Renal cortical epithelial cell (primary cell): ENCODE measurements around the gene CXCL16. TPM values are rescaled to one million over a fixed set of nuclear protein-coding genes. Genes with fewer than 3 reads are reported as not detected.
A peak's percentile ranks its signal among the peaks of the same experiment; 100 is the strongest.

Experiments used
- DNase-seq: peaks from one replicate; pipeline ENCODE4 v3.0.0-alpha.2; 2011; ENCODE audit warnings: low read depth
- total RNA-seq: library from RNA; depleted of rRNA; stranded (reverse); fragments of >200 nt; gene quantifications from 2 replicates; pipeline ENCODE4 v1.2.3, GENCODE V29; 2014

The CXCL16 gene
- total RNA-seq, 1 donor from 2014 or later, result 36.2 TPM

GRCh38 chr17:4750606-4751005 is 10.9 kb upstream of the CXCL16 start:
- DNase-seq, result no peak

DNA sequence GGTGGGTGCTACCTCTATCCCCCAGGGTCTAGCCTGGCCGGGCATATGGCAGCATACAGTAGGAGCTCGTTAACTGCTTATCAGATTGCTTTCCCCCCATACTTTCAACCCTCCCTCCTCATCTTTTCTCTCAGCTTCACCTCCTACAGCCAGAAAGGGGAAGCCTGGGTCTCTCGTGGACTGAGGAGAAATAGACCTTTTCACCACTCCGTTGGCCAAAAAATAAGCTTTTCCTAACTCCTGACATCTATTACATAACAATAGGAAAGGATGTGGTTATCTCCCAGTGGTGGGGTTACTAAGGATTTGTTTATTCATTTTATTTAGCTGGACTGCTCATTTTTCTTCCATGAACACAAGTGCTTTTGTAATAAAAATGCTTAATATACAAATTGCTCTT is 9.0 kb upstream of the CXCL16 start:
- DNase-seq, result no peak

DNA sequence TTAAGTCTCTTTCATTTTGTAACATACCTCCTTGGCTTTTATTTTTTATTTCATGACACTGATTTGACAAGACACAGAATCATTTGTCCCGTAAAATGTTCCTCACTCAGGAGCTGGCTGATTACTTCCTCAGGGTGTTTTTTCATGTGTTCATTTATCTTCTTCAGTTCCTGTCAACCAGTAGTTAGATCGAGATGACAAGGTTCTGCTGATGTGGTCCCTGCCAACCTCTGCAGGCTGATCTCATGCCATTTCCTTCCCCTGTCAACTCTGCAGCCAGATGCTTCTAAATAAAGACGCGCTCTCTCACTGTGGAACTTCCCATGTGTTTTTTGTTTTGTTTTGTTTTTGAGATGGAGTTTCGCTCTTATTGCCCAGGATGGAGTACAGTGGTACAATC is 8.1 kb upstream of the CXCL16 start:
- DNase-seq, result no peak

- DNase-seq, result no peak
Measured at GRCh38 chr17:4744999-4745969, 5.6 kb upstream of the CXCL16 start.

DNA sequence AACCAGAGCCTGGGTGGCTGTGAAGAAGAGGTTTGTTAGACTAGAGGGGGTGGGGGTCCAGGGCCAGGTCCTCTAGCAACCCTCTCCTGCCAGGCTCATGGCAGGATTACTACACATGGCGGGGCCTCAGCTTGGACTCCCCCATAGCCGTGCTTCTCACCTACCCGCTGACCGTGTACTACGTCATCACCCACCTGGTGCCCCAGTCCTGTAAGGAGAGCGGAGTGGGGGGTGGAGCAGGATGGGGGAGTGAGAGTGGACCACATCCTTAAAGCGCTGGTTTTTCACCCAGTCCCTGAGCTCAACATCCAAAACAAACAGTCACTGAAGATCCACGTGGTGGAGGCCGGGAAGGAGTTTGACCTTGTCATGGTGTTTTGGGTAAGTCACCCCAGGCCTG is 4.2 kb upstream of the CXCL16 start:
- no peak for DNase-seq

DNA sequence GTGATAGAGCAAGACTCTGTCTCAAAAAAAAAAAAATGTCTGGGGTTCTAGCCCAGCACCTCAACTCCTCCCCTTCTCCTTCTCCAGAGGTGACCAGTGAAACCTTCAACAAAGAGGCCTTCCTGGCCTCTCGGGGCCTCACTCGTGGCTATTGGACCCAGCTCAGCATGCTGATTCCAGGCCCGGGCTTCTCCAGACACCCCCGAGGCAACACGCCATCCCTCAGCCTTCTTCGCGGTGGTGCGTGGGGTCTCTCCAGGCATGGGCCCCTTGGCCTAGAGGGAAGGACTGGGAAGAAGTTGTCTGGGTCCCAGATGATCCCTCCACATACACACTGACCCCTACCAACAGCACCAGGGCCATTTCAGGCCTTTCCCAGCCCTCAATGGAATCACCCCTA is 3.5 kb upstream of the CXCL16 start:
- DNase-seq, result no peak

DNA sequence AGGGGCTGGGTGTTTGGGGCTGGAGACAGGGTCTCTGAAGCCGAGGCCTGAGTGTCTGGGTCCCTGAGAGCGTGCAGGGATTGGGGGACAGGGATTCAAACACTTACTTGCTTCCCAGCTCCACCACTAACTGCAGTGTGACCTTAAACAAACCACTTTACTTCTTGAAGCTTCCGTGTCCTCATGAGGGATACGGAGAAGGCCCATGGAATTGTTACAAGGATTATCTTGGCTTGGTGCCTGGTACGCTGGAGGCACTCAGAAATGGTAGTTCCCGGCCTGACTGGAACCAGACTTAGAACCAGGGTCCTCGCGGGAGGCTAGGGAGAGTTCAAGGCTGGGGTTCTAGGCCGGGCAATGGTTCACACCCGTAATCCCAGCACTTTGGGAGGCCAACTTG is 2.9 kb upstream of the CXCL16 start:
- DNase-seq, result no peak

DNA sequence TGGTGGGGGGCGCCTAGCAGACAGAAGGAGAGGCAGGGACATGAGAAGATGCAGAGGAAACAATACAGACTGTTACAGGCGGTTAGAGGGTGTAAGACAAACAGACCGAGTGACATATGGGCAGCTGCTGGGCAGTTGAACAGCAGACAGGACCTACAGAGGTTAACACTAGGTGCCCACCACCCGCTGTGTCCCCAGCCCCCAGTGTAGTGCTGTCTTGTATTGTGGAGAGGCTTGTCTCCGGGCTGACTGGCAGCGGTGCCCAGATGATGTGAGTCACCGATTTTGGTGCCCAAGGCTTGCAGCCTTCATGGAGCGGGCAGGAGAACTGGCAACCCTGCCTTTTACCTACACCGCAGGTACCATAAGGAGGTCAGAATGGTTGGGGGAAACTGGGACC is 2.4 kb upstream of the CXCL16 start:
- DNase-seq, result no peak

- no peak for DNase-seq
Measured at GRCh38 chr17:4741544-4741943, 1.8 kb upstream of the CXCL16 start.

GRCh38 chr17:4740584-4740983 is 856 bp upstream of the CXCL16 start:
- DNase-seq, result no peak

- no peak for DNase-seq
Measured at GRCh38 chr17:4740025-4740351, 260 bp upstream of the CXCL16 start.

- peak; percentile 51 for DNase-seq
Measured at GRCh38 chr17:4738136-4739121, 1.3 kb downstream of the CXCL16 start.

DNA sequence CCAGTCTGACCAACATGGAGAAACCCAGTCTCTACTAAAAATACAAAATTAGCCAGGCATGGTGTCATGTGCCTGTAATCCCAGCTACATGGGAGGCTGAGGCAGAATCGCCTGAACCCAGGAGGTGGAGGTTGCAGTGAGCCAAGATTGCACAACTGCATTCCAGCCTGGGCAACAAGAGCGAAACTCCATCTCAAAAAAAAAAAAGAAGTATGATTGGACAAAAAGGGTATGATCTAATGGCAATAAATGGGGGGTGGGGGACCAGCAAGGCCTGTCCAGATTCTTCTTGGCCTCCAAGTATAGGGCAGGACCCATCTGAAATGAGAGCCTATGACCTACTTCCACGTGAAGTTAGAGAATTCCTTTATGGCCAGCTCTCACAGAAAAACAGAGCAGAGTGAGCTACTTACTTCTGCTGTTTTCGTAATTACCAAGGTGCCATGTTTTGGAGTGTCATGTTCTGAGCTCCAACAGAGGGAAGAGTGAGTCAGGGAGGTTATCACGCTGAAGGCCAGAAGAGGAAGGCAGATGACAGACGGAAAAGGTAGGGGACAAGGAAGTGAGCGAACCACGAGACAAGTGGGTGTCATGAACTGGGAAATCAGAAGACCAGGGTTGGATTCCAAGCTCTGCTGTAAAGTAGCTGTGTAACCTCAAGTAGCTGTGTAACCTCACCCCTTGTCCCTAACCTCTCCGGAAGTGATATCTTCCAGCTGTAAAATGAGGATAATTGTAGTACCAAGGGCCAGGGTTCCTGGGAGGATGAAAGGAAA is 3.7 kb downstream of the CXCL16 start:
- DNase-seq, result no peak

DNA sequence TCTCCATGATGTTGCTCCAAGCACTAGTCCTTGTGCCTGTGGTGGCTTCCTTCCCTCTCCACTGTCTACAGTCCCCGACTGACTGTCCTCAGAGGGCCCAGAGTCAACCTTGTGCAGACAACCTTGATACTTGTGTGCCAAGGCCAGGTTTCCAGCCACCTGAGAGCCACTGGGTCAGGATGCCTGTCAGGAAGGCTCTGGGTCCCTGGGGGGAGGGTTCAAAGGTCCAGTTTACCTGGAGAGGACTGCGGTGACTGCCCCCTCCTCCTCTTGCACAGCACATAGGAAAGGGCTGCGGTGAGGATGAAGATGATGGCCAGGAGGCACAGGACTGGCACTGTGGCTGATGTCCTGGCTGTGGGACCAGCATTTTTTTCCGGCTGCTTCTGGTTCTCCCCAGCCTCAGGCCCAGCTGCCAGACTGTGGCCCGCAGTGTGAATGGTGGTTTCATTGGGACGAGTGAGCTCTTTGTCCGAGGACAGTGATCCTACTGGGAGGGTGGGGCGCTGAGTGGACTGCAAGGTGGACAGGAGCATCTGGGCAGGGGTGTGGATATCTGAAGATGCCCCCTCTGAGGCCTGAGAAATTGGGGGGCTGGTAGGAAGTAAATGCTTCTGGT is 4.8 kb downstream of the CXCL16 start:
- no peak for DNase-seq

DNA sequence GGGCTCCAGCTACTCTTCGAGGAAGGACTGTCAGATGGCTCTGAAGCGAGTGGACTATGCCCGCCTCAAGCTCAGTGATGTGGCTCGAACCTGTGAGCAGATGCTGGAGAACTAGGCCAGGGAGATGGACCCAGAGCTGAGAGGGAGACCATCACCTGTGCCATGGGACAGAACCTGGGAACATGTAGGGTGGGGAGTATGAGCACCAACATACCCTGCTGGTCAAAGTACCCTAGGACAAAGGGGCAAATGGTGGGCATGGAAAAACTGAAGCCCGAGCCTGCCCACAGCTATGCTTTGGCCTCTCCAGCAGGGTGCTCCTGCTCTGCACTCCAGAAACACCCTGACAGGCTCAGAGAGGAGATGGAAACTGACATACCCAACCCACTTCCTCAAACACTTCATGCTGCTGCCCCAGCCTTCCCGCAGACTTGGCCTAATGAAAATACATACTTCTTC is 6.6 kb downstream of the CXCL16 start:
- no peak for DNase-seq

DNA sequence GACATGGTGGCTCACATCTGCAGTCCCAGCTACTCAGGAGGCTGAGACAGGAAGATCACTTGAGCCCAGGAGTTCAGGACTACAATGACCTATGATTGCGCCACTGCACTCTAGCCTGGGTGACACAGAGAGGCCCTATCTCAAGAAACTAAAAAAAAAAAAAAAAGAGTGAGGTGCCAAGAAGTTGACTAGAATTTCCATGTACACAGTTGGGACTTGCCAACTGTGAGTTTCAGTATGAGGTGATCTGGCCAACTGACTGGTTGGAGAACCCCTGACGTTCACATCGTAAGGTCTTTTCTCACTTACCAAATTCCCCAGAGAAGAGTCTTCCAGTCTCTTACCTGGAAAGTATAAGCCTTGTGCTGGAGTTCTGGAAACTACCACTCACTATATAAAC is 11.6 kb downstream of the CXCL16 start:
- DNase-seq, result no peak

DNA sequence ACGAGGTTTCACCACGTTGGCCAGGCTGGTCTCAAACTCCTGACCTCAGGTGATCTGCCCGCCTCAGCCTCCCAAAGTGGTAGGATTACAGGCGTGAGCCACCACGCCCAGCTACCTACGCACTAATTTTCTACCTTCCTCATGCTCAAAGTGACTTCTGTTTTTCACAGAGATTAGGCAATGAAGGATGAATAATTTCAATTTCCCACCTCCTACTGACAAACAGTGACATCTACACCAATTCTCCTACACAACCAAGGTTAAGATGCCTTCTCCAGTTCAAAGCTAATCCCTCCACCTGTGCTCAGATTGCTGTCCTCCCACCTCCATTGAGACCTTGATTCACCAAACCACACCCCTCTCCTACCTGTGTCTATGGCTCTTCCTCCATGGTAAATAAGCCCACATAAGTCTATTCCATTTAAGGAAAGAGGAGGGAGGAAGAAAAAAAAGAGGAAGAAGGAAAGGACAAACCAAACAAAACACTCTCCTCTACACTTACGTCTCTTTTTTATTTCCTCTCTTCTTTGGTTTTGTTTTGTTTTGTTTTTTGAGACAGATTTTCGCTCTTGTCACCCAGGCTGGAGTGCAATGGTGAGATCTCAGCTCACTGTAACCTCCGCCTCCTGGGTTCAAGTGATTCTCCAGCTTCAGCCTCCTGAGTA is 13.9 kb downstream of the CXCL16 start:
- DNase-seq, result no peak

GRCh38 chr17:4724650-4725049 is 15.1 kb downstream of the CXCL16 start:
- no peak for DNase-seq

GRCh38 chr17:4722678-4723240 is 17.0 kb downstream of the CXCL16 start:
- no peak for DNase-seq
